ENCODE data around the gene SYT8.

- no peak for TF ChIP-seq CTCF (IDR thresholded peaks at IDR 0.05; ENCODE audit: low read length)
- TF ChIP-seq EZH2 (IDR thresholded peaks at IDR 0.05; ENCODE audit: borderline replicate concordance, low read length) = no peak
Measured at GRCh38 chr11:1844221-1845094, 9.7 kb downstream of the SYT8 start.

All from OCI-LY1 (cell line).